Lower leg skin (tissue), 4 donors: ENCODE measurements around the gene DNASE2. TPM values are rescaled to one million over a fixed set of nuclear protein-coding genes. Genes with fewer than 3 reads are reported as not detected.

Experiments
- DNase-seq, 2 donors: peaks; one replicate each; pipeline ENCODE4 v3.0.0-alpha.2; 2019; ENCODE audit warnings: low spot score in 2 of 2
- H3K4me3 ChIP-seq: fragments of 200-600 bp; sonication (generic); 2 replicates; pipeline ENCODE4 v1.5.1; 2017; ENCODE audit warnings: mild to moderate bottlenecking, low read depth; ENCODE audit not compliant: poor library complexity, severe bottlenecking
- POLR2A ChIP-seq, 2 donors: fragments of 450-650 bp; IDR thresholded peaks; one replicate each; pipeline ENCODE4 v1.6.1; 2016 to 2017; ENCODE audit warnings: antibody characterized with exemption in 2 of 2, mild to moderate bottlenecking in 1 of 2, moderate library complexity in 1 of 2
- whole genome bisulfite sequencing, 2 donors: methylation state at CpG; one replicate each; pipeline ENCODE4 v1.1.5; 2018; 5-methylcytosine and 5-hydroxymethylcytosine counted together
- intact Hi-C: fragments of 100-400 bp; cut with DNase I; formaldehyde crosslinking; loops from one replicate; pipeline ENCODE4 v1.15.0; 2023; ENCODE audit warnings: low total_unique reads
- total RNA-seq, 4 donors: library from RNA; depleted of rRNA; stranded (reverse); fragments of >200 nt; gene quantifications; one replicate each; pipeline ENCODE4 v1.1.0, GENCODE V29; 2016
- TF ChIP-seq, protein P1 (sequence below), 3 donors: fragments of 450-650 bp; IDR thresholded peaks; one replicate each; pipeline ENCODE4 v1.5.1; 2016; ENCODE audit warnings: antibody characterized with exemption in 3 of 3, mild to moderate bottlenecking in 3 of 3, moderate library complexity in 2 of 3

The DNASE2 gene
- total RNA-seq, 4 donors from 2014 or later = 31.8 to 50.6 (median 36.6) TPM

- TF ChIP-seq, protein P1, sequence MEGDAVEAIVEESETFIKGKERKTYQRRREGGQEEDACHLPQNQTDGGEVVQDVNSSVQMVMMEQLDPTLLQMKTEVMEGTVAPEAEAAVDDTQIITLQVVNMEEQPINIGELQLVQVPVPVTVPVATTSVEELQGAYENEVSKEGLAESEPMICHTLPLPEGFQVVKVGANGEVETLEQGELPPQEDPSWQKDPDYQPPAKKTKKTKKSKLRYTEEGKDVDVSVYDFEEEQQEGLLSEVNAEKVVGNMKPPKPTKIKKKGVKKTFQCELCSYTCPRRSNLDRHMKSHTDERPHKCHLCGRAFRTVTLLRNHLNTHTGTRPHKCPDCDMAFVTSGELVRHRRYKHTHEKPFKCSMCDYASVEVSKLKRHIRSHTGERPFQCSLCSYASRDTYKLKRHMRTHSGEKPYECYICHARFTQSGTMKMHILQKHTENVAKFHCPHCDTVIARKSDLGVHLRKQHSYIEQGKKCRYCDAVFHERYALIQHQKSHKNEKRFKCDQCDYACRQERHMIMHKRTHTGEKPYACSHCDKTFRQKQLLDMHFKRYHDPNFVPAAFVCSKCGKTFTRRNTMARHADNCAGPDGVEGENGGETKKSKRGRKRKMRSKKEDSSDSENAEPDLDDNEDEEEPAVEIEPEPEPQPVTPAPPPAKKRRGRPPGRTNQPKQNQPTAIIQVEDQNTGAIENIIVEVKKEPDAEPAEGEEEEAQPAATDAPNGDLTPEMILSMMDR (IDR thresholded peaks at IDR 0.05) = no peak
- TF ChIP-seq POLR2A (IDR thresholded peaks at IDR 0.05) = no peak
- DNase-seq = no peak
- intact Hi-C loops = no loop called here
- H3K4me3 ChIP-seq = no peak overlapping the region
- WGBS, 2 donors = 83 to 94% methylated on average over 62 to 78 of the region's 86 CpGs
These were observed 7.1 kb downstream of the DNASE2 start for GRCh38 chr19:12873891-12874745.

DNA sequence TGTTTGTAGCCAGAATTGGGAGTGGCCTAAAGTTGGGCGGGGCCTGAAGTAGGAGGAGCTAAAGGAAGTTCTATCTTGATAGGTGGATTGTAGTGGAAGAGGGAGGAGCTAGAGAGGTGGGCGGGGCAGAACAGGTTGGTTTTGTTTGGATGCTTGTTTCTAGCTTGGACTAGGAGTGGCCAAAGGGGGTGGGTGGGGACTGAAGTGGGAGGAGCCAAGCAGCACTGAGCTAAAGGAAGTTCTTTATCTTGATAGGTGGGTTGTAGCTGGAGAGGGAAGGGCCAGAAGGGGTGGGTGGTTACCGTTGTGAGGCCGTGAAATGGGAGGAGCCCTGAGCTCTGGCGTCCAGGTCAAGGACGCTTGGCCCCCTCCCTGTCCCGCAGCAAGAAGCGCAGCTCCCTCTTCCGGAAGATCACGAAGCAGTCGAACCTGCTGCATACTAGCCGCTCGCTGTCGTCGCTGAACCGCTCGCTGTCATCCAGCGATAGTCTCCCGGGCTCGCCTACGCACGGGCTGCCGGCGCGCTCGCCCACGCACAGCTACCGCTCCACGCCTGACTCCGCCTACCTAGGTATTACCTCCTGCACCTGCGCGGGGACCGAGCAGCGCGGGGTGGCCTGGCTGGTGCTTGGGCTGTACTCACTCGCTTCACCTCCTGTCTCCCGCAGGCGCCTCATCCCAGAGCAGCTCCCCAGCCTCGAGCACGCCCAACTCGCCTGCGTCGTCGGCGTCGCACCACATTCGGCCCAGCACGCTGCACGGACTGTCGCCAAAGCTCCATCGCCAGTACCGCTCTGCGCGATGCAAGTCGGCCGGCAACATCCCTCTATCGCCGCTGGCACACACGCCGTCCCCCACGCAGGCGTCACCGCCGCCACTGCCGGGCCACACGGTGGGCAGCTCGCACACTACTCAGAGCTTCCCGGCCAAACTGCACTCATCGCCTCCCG lies 8.0 kb downstream of the DNASE2 start:
- intact Hi-C loops = no loop called here
- no peak overlapping the region for H3K4me3 ChIP-seq
- WGBS, 2 donors = 65 to 80% methylated on average over 49 to 70 of the region's 70 CpGs
- DNase-seq = no peak
- no peak for TF ChIP-seq POLR2A (IDR thresholded peaks at IDR 0.05)
- TF ChIP-seq, protein P1 (IDR thresholded peaks at IDR 0.05) = no peak

DNA sequence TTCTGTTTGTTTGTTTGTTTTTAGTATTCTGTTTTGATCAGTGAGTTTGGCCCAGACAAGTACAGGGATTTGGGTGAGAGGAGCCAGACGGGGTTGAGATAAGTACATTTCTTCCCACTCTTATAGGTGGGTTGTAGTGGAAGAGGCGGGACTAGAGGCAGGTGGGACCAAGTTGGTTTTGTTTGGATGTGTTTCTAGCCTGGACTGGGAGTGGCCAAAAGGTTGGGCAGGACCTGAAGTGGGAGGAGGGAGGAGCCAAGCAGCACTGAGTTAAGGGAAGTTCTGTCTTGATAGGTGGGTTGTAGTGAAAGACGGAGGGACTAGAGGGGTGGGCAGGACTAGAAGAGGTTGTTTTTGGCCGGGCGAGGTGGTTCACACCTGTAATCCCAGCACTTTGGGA lies 9.0 kb downstream of the DNASE2 start:
- TF ChIP-seq, protein P1 (IDR thresholded peaks at IDR 0.05) = no peak
- no peak for TF ChIP-seq POLR2A (IDR thresholded peaks at IDR 0.05)
- DNase-seq = no peak
- H3K4me3 ChIP-seq = no peak overlapping the region
- 87 to 94% methylated on average over 5 of the region's 5 CpGs for WGBS, 2 donors
- intact Hi-C loops = no loop called here

DNA sequence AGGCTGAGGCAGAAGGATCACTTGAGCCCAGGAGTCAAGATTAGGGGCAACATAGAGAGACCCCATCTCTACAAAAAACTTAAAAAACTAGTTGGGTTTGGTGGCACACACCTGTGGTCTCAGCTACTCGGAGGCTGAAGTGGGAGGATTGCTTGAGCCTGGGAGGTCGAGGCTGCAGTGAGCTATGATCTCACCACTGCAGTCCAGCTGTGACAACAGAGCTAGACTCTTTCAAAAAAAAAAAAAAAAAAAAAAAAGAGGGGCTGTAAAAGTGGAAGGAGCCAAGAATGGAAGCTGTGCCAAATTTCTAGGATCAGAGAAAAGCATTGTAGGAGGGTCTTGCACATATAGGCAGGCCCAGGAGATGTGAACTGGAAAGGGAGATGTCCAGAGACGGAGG lies 9.6 kb downstream of the DNASE2 start:
- WGBS, 2 donors = 85 to 90% methylated on average over 3 of the region's 3 CpGs
- no peak for DNase-seq
- H3K4me3 ChIP-seq = no peak overlapping the region
- intact Hi-C loops = no loop called here
- TF ChIP-seq POLR2A (IDR thresholded peaks at IDR 0.05) = no peak
- TF ChIP-seq, protein P1 (IDR thresholded peaks at IDR 0.05) = no peak

DNA sequence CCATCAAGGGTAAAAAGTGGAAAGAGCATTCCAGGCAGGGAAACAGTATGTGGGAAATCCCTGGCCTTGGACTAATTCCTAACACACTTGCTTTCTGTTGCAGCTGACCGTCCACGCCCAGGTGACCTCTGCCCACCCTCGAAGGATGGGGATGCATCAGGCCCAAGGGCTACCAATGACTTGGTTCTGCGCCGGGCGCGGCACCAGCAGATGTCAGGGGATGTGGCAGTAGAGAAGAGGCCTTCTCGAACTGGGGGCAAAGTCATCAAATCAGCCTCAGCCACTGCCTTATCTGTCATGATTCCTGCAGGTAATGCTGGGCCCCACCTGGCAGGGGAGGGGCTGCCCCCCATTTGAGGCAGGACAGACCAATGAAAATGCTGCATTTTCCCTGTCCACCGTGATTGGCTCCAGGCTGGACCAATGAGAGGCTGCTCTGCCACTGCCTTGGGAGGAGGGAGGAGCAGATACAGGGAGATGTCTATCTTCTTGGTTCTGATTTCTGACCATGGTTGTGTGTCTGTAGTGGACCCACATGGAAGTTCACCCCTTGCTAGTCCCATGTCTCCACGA lies 12.6 kb downstream of the DNASE2 start:
- 96% methylated on average over 10 of the region's 10 CpGs for WGBS, 2 donors

More for the DNA sequence above, 12.6 kb downstream of the DNASE2 start:
- intact Hi-C loops = no loop called here
- DNase-seq = no peak
- TF ChIP-seq, protein P1 (IDR thresholded peaks at IDR 0.05) = no peak
- TF ChIP-seq POLR2A (IDR thresholded peaks at IDR 0.05) = no peak
- H3K4me3 ChIP-seq = no peak overlapping the region
